Measurements from ENCODE around the gene KAT2B. TPM values are rescaled to one million over a fixed set of nuclear protein-coding genes. Genes with fewer than 3 reads are reported as not detected.

The KAT2B gene
- total and polyA plus RNA-seq, 2 donors (not counting 1 experiment from before 2014, with no cell fraction given) = 21.7 to 57.5 TPM

DNA sequence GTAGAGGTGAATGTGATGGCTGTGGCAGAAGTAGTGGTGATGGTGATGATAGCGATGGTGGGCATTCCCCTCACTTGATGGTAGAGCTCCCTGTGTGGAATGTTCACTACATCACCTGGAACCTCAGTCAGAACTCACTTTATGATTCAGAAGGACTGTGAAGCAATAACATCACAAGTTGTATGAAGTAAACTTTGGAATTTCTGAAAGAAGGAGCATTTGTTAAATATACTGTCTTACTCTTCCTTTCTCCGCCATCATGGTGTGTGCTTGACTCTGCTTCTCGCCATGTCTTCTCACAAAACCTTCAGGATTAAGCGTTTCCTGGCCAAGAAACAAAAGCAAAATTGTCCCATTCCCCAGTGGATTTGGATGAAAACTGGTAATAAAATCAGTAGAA lies 28.1 kb upstream of the KAT2B start, which contains the start of gene PP2D1:
TSS of gene PP2D1 (minus strand) at position 101 of the 400 bp plus-strand sequence. CDS start 192 bp downstream, outside the sequence.
- no peaks in the 10 kb centered on the region for H3K27me3 Mint-ChIP-seq
- Histone ChIP-seq H3K79me2 (ENCODE audit: control insufficient read depth, insufficient read depth, low read length) (no peaks in the 10 kb centered on the region), H3K9me3 (ENCODE audit: control extremely low read depth in 1 of 3, control insufficient read depth in 2 of 3, insufficient read depth in 1 of 3, low read length in 2 of 3) (no peaks in the 10 kb centered on the region), H3K27ac (ENCODE audit: low read length in 2 of 2) (no peak within 1 kb of the TSS), H3K4me3 (ENCODE audit: control extremely low read depth in 1 of 5, extremely low read depth in 1 of 5, insufficient read depth in 1 of 5, low read depth in 2 of 5, low read length in 4 of 5) (no peak within 1 kb of the TSS), H3K4me1 (ENCODE audit: control insufficient read depth in 2 of 2, insufficient read depth in 2 of 2, low read length in 2 of 2) (no peaks in the 10 kb centered on the region), H3K36me3 (replicated peaks in 1 of 2; ENCODE audit: control extremely low read depth in 1 of 2, control insufficient read depth in 1 of 2, extremely low read depth in 1 of 2, insufficient read depth in 2 of 2, low read length in 1 of 2) (no peaks in the 10 kb centered on the region), H4K20me1 (ENCODE audit: control insufficient read depth, insufficient read depth, low read length, poor library complexity, severe bottlenecking) (no peaks in the 10 kb centered on the region), H3K9ac (ENCODE audit: low read length) (no peak within 1 kb of the TSS), H3K4me2 (replicated peaks; ENCODE audit: low read depth, low read length, poor library complexity, severe bottlenecking) (no peak within 1 kb of the TSS), H2AFZ (ENCODE audit: insufficient read depth, low read depth, low read length, poor library complexity, severe bottlenecking) (no peak within 1 kb of the TSS), H3K27me3 (replicated peaks in 1 of 4; ENCODE audit: control extremely low read depth in 1 of 4, control insufficient read depth in 3 of 4, insufficient read depth in 4 of 4, low read length in 3 of 4) (no peaks in the 10 kb centered on the region)
- H3K27ac Mint-ChIP-seq = no peak within 1 kb of the TSS
- H3K4me1 Mint-ChIP-seq = no peaks in the 10 kb centered on the region
- 100% methylated on average over 1 of the region's 4 CpGs for WGBS (ENCODE audit: insufficient coverage)
- intact Hi-C loops (cut with micrococcal nuclease) = no loop called here
- H3K4me3 Mint-ChIP-seq = no peak within 1 kb of the TSS
- DNase-seq (no peak), ATAC-seq (ENCODE audit: low read depth) (no peak)
- ChIA-PET POLR2A (no interaction called here), CTCF (no interaction called here)
- TF ChIP-seq CTCF (IDR thresholded peaks at IDR 0.05) (no peak), EZH2 (IDR thresholded peaks at IDR 0.05; ENCODE audit: borderline replicate concordance, insufficient read depth, low read depth, low read length, poor library complexity, severe bottlenecking) (no peak)
- no peaks in the 10 kb centered on the region for H3K9me3 Mint-ChIP-seq (ENCODE audit: insufficient read depth)

GRCh38 chr3:20013396-20013795 lies 26.9 kb upstream of the KAT2B start:
- Mint-ChIP-seq H3K4me1 (no peaks in the 10 kb centered on the region), H3K9me3 (ENCODE audit: insufficient read depth) (no peaks in the 10 kb centered on the region), H3K4me3 (no peak overlapping the region), H3K27me3 (no peaks in the 10 kb centered on the region), H3K27ac (no peak overlapping the region)
- ChIA-PET POLR2A (no interaction called here), CTCF (no interaction called here)
- no peak for DNase-seq
- no peaks in the 10 kb centered on the region for H3K36me3 ChIP-seq (replicated peaks in 1 of 2; ENCODE audit: control extremely low read depth in 1 of 2, control insufficient read depth in 1 of 2, extremely low read depth in 1 of 2, insufficient read depth in 2 of 2, low read length in 1 of 2)
- H3K9ac ChIP-seq (ENCODE audit: low read length) = no peak overlapping the region
- H3K4me3 ChIP-seq (ENCODE audit: control extremely low read depth in 1 of 5, extremely low read depth in 1 of 5, insufficient read depth in 1 of 5, low read depth in 2 of 5, low read length in 4 of 5) = no peak overlapping the region
- ATAC-seq (ENCODE audit: low read depth) = no peak
- no peak overlapping the region for H3K4me2 ChIP-seq (replicated peaks; ENCODE audit: low read depth, low read length, poor library complexity, severe bottlenecking)
- no peaks in the 10 kb centered on the region for H3K27me3 ChIP-seq (replicated peaks in 1 of 4; ENCODE audit: control extremely low read depth in 1 of 4, control insufficient read depth in 3 of 4, insufficient read depth in 4 of 4, low read length in 3 of 4)
- no peaks in the 10 kb centered on the region for H3K9me3 ChIP-seq (ENCODE audit: control extremely low read depth in 1 of 3, control insufficient read depth in 2 of 3, insufficient read depth in 1 of 3, low read length in 2 of 3)
- TF ChIP-seq EZH2 (IDR thresholded peaks at IDR 0.05; ENCODE audit: borderline replicate concordance, insufficient read depth, low read depth, low read length, poor library complexity, severe bottlenecking) = no peak
- no peak for TF ChIP-seq CTCF (IDR thresholded peaks at IDR 0.05)
- H3K4me1 ChIP-seq (ENCODE audit: control insufficient read depth in 2 of 2, insufficient read depth in 2 of 2, low read length in 2 of 2) = no peaks in the 10 kb centered on the region
- no peak overlapping the region for H2AFZ ChIP-seq (ENCODE audit: insufficient read depth, low read depth, low read length, poor library complexity, severe bottlenecking)
- H4K20me1 ChIP-seq (ENCODE audit: control insufficient read depth, insufficient read depth, low read length, poor library complexity, severe bottlenecking) = no peaks in the 10 kb centered on the region
- WGBS (ENCODE audit: insufficient coverage) = 100% methylated on average over 1 of the region's 1 CpG
- no peak overlapping the region for H3K27ac ChIP-seq (ENCODE audit: low read length in 2 of 2)
- intact Hi-C loops (cut with micrococcal nuclease) = no loop called here
- no peaks in the 10 kb centered on the region for H3K79me2 ChIP-seq (ENCODE audit: control insufficient read depth, insufficient read depth, low read length)

Data from B cell (primary cell).